IPS-18c (cell line): Measurements from ENCODE around the gene ZNF407.

Source experiments
- H3K4me3 ChIP-seq: 2 replicates; pipeline ENCODE4 v1.7.0; 2013; ENCODE audit warnings: low read depth, mild to moderate bottlenecking, low read length, moderate library complexity; ENCODE audit not compliant: insufficient read depth
- H3K9me3 ChIP-seq: one replicate; pipeline ENCODE4 v1.6.1; 2013; ENCODE audit warnings: mild to moderate bottlenecking, low read length, moderate library complexity; ENCODE audit not compliant: control insufficient read depth, insufficient read depth

The ZNF407 gene

GRCh38 chr18:74840492-74841167, 243.0 kb downstream of the ZNF407 start:
- Histone ChIP-seq H3K9me3 (no peaks in the 10 kb centered on the region), H3K4me3 (no peak overlapping the region)

DNA sequence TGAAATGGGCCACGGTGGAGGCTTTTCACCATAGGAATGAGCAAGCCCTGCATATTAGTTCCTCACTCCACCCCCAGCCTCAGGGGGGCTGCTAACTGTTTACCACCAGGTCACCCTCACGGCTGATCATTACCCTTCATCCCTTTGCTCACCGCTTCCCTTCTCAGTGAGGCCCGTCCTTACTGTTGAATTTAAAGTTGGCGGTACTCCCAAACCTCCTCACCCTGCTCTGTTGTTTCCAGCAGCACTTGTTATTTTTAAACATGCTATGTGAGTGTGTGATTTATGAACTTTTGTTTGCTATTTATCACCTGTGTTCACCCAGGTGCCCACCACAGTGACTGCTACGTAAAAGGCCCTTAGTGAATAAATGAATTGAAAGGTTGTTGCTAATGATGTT, 243.6 kb downstream of the ZNF407 start:
- Histone ChIP-seq H3K4me3 (no peak overlapping the region), H3K9me3 (no peaks in the 10 kb centered on the region)

- no peaks in the 10 kb centered on the region for H3K9me3 ChIP-seq
- no peak overlapping the region for H3K4me3 ChIP-seq
Observed at GRCh38 chr18:74849301-74849700, 251.6 kb downstream of the ZNF407 start.

DNA sequence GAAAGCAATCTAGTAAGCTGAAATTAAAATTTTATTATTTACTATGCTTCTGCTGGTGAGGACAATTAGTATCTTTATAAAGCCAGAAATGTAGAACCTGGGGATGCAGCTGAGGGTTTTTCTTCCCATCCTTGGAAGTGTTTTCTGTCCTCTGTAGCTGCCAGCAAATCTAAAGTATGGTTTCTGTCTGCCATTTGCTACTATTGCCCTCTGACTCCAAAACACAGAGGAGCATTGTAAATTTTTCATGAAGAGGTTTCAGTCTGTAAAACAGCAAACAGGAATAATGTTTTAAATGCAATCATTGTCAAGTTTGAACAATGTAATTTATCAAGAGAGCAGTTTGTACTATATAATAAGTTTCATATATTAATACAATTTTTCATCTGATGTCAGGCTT, 258.8 kb downstream of the ZNF407 start:
- Histone ChIP-seq H3K9me3 (no peaks in the 10 kb centered on the region), H3K4me3 (no peak overlapping the region)

DNA sequence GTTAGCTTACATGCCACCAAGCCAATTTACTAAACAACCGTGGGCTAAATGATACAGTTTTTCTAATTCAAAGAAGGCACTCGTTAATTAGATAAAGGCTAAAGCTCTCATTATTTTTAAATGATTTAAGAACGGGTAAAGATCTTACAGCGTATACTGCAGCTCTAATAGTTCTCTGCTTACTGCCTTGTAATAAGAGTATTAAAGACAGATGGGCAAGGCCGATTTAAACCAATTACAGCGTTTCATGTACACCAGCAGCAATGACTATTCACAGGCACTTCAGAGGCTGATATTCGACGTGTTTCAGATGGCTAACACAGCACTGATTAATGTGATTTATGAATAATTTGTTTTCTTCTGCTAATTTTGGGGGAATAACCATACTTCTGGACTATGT, 259.3 kb downstream of the ZNF407 start:
- Histone ChIP-seq H3K9me3 (no peaks in the 10 kb centered on the region), H3K4me3 (no peak overlapping the region)

DNA sequence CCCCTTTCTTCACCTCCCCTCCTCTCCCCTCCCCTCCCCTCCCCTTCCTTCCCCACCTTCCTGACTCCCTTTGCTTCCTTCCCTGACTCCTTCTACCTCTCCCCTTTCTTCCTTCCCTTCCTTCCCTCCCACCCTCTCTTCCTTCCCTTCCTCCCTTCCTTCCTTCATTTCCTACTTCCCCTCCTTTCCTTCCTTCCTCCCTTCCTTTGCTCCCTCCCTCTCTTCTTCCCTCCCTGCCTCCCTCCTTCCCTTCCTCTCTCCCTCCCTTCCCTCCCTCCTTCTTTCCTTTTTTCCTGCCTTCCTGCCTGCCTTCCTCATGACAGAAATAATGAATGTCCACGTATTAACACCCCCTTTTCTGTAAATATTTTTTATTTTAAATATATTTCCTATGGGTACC, 260.2 kb downstream of the ZNF407 start:
- H3K4me3 ChIP-seq, result no peak overlapping the region
- no peaks in the 10 kb centered on the region for H3K9me3 ChIP-seq

DNA sequence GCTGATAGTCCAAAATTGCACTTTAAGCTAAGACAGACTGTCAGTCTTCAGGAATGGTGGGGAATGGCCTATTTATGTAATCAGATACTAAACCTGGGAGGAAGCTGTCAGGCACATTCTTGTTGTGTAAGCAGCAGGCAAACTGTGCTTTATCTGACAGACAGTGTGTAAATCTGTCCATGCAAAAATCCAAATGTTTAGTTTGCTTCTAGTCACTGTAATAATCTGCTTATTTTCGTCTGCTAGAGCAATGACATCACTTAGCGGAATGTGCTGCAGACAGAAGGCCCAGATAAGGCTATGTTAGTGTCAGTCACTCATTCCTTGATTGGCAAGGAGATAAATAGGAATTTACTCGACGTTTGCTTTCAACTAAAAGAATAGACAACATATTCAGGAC, 263.5 kb downstream of the ZNF407 start:
- Histone ChIP-seq H3K9me3 (no peaks in the 10 kb centered on the region), H3K4me3 (no peak overlapping the region)

DNA sequence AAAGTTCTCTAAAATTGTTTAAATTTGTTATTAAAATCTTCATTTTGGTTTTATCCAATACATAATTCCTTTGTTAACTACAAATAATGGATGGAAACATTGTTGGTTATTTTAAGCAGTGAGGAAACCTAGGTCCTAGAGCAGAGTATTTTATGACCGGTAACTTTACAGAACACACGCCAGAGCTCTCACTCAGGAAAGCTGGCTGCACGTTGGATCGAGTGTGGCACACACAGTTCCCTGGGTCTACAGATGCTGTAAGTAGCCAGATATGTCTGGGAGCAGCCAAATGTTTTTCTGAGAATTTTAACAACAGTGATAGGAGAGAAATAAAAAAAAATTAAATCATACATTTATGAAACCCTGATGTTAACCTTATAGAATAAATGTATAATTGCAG, 264.4 kb downstream of the ZNF407 start:
- no peak overlapping the region for H3K4me3 ChIP-seq
- H3K9me3 ChIP-seq, result no peaks in the 10 kb centered on the region

- Histone ChIP-seq H3K4me3 (no peak overlapping the region), H3K9me3 (no peaks in the 10 kb centered on the region)
Observed at GRCh38 chr18:74866577-74866976, 268.9 kb downstream of the ZNF407 start.

DNA sequence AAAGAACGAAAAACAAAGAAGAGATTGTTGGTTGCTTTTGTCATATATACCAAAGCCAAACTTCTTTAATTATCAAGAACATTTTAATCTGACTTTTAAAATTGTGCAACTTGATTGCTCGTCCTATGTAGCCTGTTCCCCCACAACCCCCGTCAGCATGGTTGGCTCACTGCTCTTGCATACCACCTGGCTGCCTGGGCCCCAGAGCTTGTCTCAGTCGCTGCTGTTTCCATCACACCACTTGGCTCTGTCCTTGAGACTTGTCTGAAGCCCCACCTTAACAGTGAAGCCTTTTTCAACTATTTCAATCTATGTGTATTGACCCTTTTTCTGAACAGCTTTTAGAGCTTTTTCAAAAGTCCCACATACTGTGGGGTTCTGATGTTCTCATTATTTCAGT, 270.8 kb downstream of the ZNF407 start:
- H3K4me3 ChIP-seq, result no peak overlapping the region
- no peaks in the 10 kb centered on the region for H3K9me3 ChIP-seq

GRCh38 chr18:74869904-74870863, 272.5 kb downstream of the ZNF407 start:
- H3K9me3 ChIP-seq, result no peaks in the 10 kb centered on the region

GRCh38 chr18:74870950-74871349, 273.3 kb downstream of the ZNF407 start:
- H3K9me3 ChIP-seq, result no peaks in the 10 kb centered on the region
- no peak overlapping the region for H3K4me3 ChIP-seq

More at GRCh38 chr18:74869904-74870863, 272.5 kb downstream of the ZNF407 start:
- no peak overlapping the region for H3K4me3 ChIP-seq

GRCh38 chr18:74873629-74874028, 276.0 kb downstream of the ZNF407 start:
- Histone ChIP-seq H3K9me3 (no peaks in the 10 kb centered on the region), H3K4me3 (no peak overlapping the region)

DNA sequence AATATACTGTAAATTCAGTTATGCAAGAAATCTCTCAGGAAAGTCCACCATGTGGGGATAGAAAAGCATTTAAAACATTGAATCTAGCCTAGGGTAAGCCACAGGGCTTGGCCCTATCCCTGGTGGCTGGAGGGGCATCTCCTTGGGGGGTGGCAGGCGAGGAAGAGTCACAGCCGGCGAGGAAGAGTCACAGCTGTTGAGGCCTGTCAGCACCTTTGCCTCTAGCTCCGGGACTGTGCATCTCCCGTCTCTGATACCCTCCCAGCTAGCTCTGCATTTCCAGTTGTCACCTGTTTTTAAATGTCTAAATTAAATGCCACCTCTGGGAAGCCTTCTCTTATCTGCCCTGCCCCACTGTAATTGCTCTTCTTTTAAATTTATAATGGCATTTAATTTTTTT, 276.7 kb downstream of the ZNF407 start:
- Histone ChIP-seq H3K4me3 (no peak overlapping the region), H3K9me3 (no peaks in the 10 kb centered on the region)

- no peak overlapping the region for H3K4me3 ChIP-seq
- no peaks in the 10 kb centered on the region for H3K9me3 ChIP-seq
Observed at GRCh38 chr18:74876630-74877243, 279.1 kb downstream of the ZNF407 start.

GRCh38 chr18:74878267-74878666, 280.6 kb downstream of the ZNF407 start:
- Histone ChIP-seq H3K4me3 (no peak overlapping the region), H3K9me3 (no peaks in the 10 kb centered on the region)

DNA sequence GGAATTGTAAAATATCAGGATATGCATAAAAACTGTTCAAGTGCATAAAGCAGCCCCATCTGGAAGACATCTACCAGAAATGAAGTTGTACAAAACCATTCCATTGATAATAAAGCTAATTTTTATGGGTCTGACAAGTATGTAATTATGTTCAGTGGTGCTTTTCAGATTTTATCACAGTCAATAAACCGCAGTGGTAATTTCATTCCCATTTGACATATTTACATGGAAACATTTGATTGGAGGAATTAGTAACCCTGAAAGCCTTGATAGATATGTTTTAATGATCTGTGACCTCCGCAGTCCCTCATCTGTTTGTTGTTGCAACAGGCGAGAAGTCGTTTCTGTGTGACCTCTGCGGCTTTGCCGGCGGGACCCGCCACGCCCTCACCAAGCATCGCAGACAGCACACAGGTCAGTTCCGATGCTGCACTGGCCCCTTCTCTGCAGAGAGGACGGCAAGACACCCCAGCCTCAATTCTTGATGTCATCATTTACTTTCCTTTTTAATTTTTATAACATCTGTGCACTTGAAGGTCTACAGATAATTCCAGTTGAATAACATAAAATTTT, 283.1 kb downstream of the ZNF407 start:
- H3K9me3 ChIP-seq, result no peaks in the 10 kb centered on the region
- H3K4me3 ChIP-seq, result no peak overlapping the region
